Stomach (tissue), 9 donors: ENCODE measurements around the gene GULP1. TPM values are rescaled to one million over a fixed set of nuclear protein-coding genes. Genes with fewer than 3 reads are reported as not detected.

Experiments used
- DNase-seq, 2 donors: peaks; one replicate each; pipeline versions ENCODE4 v3.0.0 to v3.0.0-alpha.2; 2013 to 2019
- H3K27ac ChIP-seq, 5 donors: fragments of 200-600 bp in 4 of 5; sonication (generic) in 4 of 5; one replicate each; pipeline ENCODE4 v1.5.1; 2013 to 2019; ENCODE audit warnings: mild to moderate bottlenecking in 1 of 5, moderate library complexity in 1 of 5
- H3K27me3 ChIP-seq, 3 donors: fragments of 200-600 bp; sonication (generic); one replicate each; pipeline ENCODE4 v1.5.1; 2017 to 2019; ENCODE audit warnings: mixed run types in 1 of 3
- H3K36me3 ChIP-seq, 4 donors: fragments of 200-600 bp; sonication (generic); 1 replicate in 3 of 4; 2 replicates in 1 of 4; pipeline ENCODE4 v1.5.1; 2016 to 2019
- H3K4me1 ChIP-seq, 4 donors: fragments of 200-600 bp; sonication (generic); one replicate each; pipeline ENCODE4 v1.5.1; 2016 to 2019
- H3K4me3 ChIP-seq, 4 donors: fragments of 200-600 bp; sonication (generic) in 3 of 4; one replicate each; pipeline ENCODE4 v1.5.1; 2016 to 2019; ENCODE audit warnings: mild to moderate bottlenecking in 1 of 4
- H3K9me3 ChIP-seq, 4 donors: fragments of 200-600 bp; sonication (generic); one replicate each; pipeline ENCODE4 v1.5.1; 2016 to 2019
- CTCF ChIP-seq, 7 experiments: fragments of 450-650 bp in 4 of 7; fragments of 200-600 bp in 3 of 7; sonication (generic) in 3 of 7; IDR thresholded peaks; one replicate each; pipeline ENCODE4 v1.5.1; 2016 to 2019; ENCODE audit warnings: antibody characterized with exemption in 7 of 7, control low read depth in 2 of 7, mild to moderate bottlenecking in 1 of 7
- EP300 ChIP-seq: sonication (generic); formaldehyde crosslinking; IDR thresholded peaks from one replicate; pipeline ENCODE4 v1.6.1; 2017; ENCODE audit warnings: antibody characterized with exemption
- POLR2A ChIP-seq, 4 donors: fragments of 450-650 bp; IDR thresholded peaks; one replicate each; pipeline ENCODE4 v1.6.1; 2016; ENCODE audit warnings: antibody characterized with exemption in 4 of 4, control low read depth in 2 of 4, mild to moderate bottlenecking in 1 of 4, moderate library complexity in 1 of 4
- POLR2AphosphoS5 ChIP-seq, 3 donors: sonication (generic); formaldehyde crosslinking; IDR thresholded peaks; one replicate each; pipeline ENCODE4 v1.6.1; 2016; ENCODE audit warnings: antibody characterized with exemption in 3 of 3
- WGBS, 5 donors: extraction: QIAGEN DNeasy Blood & Tissue Kit in 3 of 5; methylation state at CpG; one replicate each; pipeline versions ENCODE4 v1.1.5 to v1.1.7; 2013 to 2018; 5-methylcytosine and 5-hydroxymethylcytosine counted together
- intact Hi-C: fragments of 100-400 bp; cut with DNase I; formaldehyde crosslinking; loops from one replicate; pipeline ENCODE4 v1.15.1; 2023; ENCODE audit warnings: low total_unique reads
- polyA plus RNA-seq, 3 donors: library from polyadenylated mRNA; stranded (reverse); fragments of 200-250 nt; gene quantifications; one replicate each; pipeline ENCODE4 v1.2.3, GENCODE V29; 2013
- total RNA-seq, 5 donors: library from RNA; depleted of rRNA; stranded (reverse); fragments of >200 nt; gene quantifications; one replicate each; pipeline versions ENCODE4 v1.1.0 to v1.2.3, GENCODE V29; 2014 to 2016
- donor health status: healthy with polysubstance abuse.
- donor health status: Bipolar disorder and iron deficiency.
- donor health status: healthy.

GULP1 gene
- total and polyA plus RNA-seq, 8 donors = 4.9 to 179 (median 32.8) TPM

DNA sequence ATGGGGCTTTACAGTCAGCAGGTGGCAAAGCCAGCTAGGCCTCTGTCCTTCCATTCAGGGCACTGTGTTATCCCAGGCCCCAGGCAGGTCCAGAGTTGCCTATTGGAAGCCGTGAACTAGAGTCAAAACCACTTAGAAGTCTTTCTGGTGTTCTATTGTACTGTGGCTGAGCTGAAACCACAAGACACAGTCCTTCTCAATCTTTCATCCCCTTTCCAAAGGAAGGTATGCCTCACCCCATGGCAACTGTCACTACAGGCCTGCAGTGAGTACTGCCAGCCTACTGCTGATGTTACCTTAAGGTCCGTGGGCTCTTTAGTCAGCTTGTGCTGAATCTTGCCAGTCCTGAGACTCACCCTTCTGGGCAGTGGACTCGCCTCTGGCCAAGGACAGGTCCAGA is 181.6 kb downstream of the GULP1 start:
- WGBS, 5 donors = 86 to 91% (median 87%) methylated on average over 2 to 3 of the region's 3 CpGs

GRCh38 chr2:188474316-188474715 is 182.6 kb downstream of the GULP1 start:
- no peak overlapping the region for H3K27ac ChIP-seq
- H3K4me3 ChIP-seq = no peak overlapping the region
- WGBS, 5 donors = 84 to 95% (median 89%) methylated on average over 2 of the region's 2 CpGs
- no peaks in the 10 kb centered on the region for H3K27me3 ChIP-seq
- no peaks in the 10 kb centered on the region for H3K9me3 ChIP-seq
- no peak for TF ChIP-seq POLR2AphosphoS5 (IDR thresholded peaks at IDR 0.05)
- TF ChIP-seq POLR2A (IDR thresholded peaks at IDR 0.05) = no peak
- TF ChIP-seq CTCF (IDR thresholded peaks at IDR 0.05) = no peak
- no peak for TF ChIP-seq EP300
- intact Hi-C loops = no loop called here
- peaks cover 0 to 24% (median 8%) of the 10 kb centered on the region in 4 donors for H3K4me1 ChIP-seq
- H3K36me3 ChIP-seq = no peaks in the 10 kb centered on the region
- DNase-seq = no peak

More for the DNA sequence above, 181.6 kb downstream of the GULP1 start:
- Histone ChIP-seq H3K4me3 (no peak overlapping the region), H3K4me1 (peaks cover 0 to 16% (median 8%) of the 10 kb centered on the region in 4 donors), H3K27ac (no peak overlapping the region), H3K27me3 (no peaks in the 10 kb centered on the region), H3K36me3 (no peaks in the 10 kb centered on the region), H3K9me3 (no peaks in the 10 kb centered on the region)
- intact Hi-C loops = no loop called here
- DNase-seq = no peak
- no peak for TF ChIP-seq EP300
- no peak for TF ChIP-seq POLR2A (IDR thresholded peaks at IDR 0.05)
- no peak for TF ChIP-seq CTCF (IDR thresholded peaks at IDR 0.05)
- TF ChIP-seq POLR2AphosphoS5 (IDR thresholded peaks at IDR 0.05) = no peak

GRCh38 chr2:188475945-188476344 is 184.3 kb downstream of the GULP1 start:
- peaks cover 0 to 24% (median 8%) of the 10 kb centered on the region in 4 donors for H3K4me1 ChIP-seq
- no peak overlapping the region for H3K4me3 ChIP-seq
- no peaks in the 10 kb centered on the region for H3K36me3 ChIP-seq
- intact Hi-C loops = no loop called here
- TF ChIP-seq CTCF (IDR thresholded peaks at IDR 0.05) (no peak), EP300 (no peak), POLR2AphosphoS5 (IDR thresholded peaks at IDR 0.05) (no peak), POLR2A (IDR thresholded peaks at IDR 0.05) (no peak)
- no peak for DNase-seq
- no peaks in the 10 kb centered on the region for H3K27me3 ChIP-seq
- no peaks in the 10 kb centered on the region for H3K9me3 ChIP-seq
- WGBS, 5 donors = 32 to 52% (median 40%) methylated on average over 4 of the region's 4 CpGs
- no peak overlapping the region for H3K27ac ChIP-seq

DNA sequence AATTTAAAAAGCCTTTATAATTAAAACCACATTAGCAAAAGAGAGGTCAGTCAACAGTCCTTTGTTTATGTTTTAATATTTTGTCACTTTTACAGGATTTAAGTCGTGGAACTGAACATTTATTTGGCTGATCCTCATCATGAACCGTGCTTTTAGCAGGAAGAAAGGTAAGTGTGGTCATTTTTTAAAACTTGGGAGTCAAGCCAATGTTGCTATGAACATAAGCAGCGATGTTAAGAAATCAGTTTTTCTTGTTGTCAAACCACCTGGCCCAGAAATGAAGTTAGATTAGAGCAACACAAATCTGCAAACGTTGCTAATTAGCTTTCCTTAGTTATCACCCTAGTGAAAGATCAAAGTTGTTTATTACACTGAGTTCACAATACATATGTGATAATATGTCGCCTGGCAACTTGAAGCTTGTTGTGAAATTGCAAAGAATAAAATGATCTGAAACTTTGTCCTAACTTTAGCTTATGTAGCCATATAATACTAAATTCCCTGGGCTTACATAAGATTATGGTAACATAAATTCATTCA is 186.0 kb downstream of the GULP1 start:
- 11 to 36% (median 25%) methylated on average over 5 of the region's 5 CpGs for WGBS, 5 donors
- intact Hi-C loops = no loop called here
- H3K4me3 ChIP-seq = no peak overlapping the region
- H3K27me3 ChIP-seq = no peaks in the 10 kb centered on the region
- H3K9me3 ChIP-seq = no peaks in the 10 kb centered on the region
- TF ChIP-seq EP300 (no peak), POLR2AphosphoS5 (IDR thresholded peaks at IDR 0.05) (no peak), POLR2A (IDR thresholded peaks at IDR 0.05) (no peak), CTCF (IDR thresholded peaks at IDR 0.05) (no peak)
- peak overlapping the region in 1 of 5 donors; percentile 15 for H3K27ac ChIP-seq
- peaks cover 0 to 24% (median 8%) of the 10 kb centered on the region in 4 donors for H3K4me1 ChIP-seq
- peak in 1 of 2 donors; percentile 29 for DNase-seq
- no peaks in the 10 kb centered on the region for H3K36me3 ChIP-seq
